ENCODE measurements around the gene DNAH3.
A peak's percentile ranks its signal among the peaks of the same experiment; 100 is the strongest.

The DNAH3 gene

DNA sequence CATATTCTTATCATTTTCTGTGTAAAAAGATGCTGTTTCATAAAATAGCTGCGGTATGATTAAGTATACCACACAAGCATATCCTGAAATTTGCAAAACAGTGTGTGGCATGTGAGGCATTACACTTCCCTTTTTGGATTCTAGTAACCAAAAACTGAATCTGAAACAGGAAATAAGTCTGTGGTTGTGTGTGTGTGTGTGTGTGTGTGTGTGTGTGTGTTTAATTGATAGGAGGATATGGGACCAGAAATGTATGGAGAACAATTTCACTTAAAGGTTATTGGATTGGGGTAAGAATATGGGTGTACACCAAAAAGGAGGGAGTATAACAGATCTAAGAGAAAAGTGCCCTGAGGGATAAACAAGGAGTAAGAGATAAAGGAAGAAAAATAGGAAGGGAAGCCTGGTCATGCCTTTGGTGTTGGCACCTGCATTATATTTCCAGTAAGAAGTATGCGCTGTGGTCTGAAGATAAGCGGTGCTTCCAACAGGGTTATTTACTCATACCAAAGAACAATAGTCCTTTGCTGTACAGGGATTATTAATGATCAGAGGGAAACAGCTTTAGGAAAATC is 246.1 kb downstream of the DNAH3 start:
- peak; percentile 20 for DNase-seq (ENCODE audit: low spot score)

DNA sequence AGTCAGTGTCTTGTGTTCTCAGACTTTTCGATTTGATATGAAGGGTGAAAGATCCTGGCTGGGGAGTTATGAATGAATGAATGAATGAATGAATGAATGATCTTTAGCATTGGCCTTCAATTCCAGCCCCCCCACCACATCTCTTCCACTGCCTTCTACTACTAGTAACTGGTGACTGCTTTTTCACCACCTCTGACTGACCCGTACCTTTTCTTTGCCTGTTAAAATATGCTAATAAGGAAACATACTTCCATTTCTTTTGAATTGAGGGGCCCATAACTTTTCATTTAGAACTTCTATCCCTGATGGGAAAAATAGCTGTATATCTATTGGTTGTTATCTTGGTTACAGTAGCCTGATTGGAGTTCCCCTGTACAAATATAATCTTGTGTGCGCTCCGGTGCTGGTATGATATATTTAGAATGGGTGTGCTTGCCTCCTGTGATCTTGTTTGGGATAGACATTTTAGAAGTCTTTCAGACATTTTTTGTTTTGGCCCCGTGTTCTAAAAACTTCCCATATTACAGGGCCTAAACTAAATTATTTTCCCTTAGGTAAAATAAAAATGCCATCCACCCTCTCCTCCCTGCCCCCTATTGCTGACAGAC is 246.6 kb downstream of the DNAH3 start:
- no peak for DNase-seq (ENCODE audit: low spot score)

DNA sequence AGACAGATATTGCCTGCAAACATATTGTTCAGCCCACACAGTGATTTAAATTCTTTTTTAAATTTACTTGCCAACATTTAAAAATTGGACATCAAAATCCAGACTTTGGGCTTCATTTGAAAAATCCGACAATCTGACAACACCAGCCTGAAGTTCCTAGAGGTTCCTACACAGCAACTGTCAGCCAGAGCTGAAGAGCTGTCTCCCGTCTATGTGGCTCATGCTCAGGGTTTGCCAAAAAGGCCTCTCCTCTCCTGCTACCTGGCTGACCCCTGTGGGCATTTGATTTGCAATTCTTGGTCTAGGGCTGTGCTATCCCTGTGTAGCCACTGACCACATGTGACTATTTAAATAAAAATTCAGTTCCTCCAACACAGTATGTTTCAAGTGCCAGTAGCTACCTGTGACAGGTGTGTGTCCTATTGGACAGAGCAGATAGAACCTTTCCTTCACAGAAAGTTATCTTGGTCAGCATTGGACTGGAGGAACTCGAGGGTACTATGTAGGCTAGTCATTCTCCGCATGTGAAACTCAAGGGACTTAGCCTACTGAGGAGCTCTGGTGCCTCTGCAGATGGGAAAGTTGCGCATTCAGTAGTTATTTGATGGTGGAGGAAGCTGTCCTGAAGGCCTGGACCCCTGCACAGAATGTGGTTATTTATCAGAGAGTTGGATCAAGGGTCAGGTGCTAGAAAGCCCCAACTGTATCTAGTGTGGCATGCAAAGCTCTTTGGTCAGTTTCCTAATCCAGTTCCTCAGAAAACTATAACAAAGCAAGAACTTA is 247.3 kb downstream of the DNAH3 start:
- peak; percentile 5 for DNase-seq (ENCODE audit: low spot score)

DNA sequence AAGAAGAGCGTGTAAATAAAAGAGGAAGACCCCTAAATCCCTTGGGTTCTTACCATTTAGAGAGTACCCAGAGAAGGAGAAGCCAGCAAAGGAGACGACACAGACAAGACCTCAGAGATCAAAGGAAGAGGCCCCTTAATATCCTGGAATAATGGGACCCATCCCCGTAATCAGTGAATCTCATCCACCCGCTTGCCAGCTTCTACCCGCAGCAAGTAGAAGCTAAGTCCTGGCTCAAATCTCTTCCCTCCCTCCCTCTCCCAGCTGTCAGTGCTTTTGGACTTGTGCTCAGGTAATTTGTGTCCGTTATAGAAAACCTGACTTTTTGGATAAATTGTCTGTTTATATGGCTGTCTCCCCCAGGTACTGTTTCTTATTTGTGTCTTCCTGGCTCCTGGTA is 248.2 kb downstream of the DNAH3 start:
- no peak for DNase-seq (ENCODE audit: low spot score)

DNA sequence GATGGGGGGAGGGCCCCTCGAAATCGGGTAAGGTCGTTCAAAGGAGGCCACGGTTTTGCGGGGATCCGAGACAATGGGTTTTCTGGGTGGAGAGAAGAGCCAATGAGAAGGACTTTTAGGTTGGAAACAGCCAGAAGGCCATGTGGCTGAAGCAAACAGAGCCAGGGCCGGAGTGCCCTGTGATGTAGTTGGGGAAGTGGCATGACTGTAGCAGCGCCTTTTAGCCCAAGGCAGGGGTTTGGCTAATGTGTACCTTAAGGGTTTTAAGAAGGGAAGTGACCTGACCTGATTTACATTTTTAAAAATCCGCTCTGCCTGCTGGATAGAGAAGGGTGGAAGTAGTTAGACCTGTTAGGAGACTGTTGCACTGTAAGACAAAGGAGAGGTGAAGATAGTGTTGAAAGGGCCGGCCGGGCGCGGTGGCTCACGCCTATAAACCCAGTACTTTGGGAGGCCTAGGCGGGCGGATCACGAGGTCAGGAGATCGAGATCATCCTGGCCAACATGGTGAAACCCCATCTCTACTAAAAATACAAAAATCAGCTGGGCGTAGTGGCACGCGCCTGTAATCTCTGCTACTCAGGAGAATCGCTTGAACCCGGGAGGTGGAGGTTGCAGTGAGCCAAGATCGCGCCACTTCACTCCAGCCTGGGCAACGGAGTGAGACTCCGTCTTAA is 249.1 kb downstream of the DNAH3 start:
- peak; percentile 49 for DNase-seq (ENCODE audit: low spot score)

DNA sequence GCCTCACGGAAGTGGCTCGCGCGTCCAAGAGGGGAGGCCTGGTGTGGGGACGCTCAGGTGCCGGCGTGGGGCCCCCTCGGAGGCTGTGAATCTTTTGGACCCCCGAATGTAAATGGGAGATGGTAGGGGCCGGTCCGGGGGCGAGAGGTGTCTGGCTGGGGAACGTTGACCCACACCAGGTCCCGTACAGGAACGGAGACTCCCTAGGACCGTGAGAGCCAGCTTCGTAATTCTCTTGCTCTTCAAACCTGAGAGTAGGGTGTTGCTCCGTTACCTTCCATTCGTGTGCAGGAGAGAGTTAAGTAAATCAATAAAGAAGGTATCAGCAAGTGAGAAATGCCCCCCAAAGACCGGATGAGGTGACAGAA is 249.6 kb downstream of the DNAH3 start:
- no peak for DNase-seq (ENCODE audit: low spot score)

DNA sequence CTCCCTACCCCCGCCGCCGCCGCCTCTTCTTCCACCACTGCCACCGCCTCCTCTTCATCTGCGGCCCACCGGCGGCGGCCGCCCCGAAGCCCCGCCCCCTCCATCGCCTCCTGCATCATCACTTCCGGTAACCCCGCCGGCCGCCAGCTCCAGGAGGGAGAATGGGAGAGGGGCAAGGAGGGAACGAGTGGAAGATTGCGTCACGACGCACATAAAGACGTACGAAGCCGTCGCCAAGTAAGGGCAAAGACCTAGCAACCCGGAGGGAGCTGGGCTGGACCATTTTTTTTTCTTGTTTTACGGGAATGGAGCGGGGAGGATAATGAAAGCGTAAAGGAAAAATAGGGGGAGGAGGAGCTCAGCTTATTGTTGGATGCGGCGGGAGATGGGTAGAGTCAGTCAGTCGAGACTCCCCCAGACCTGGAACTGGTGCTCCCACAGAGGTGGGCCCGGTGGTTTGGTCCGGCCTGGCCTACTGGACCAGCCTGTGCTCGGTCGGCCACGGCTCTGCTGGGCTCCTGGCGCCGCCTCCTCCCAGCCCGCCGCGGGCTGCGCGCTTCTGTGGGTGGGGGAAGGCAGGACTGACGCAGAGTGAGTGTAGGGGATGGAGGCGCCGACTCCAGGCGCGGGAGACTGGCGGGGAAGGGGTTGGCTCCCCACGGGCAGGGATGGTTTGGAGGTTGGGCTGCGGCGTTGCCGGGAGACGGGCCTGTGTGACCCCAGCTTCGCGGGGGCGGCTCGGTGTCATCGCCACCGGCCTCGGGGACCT is 250.2 kb downstream of the DNAH3 start, which contains the start of the genes DCUN1D3 and LYRM1:
DCUN1D3 (minus strand) TSS at position 60 of the 769 bp plus-strand sequence. CDS start 37,820 bp downstream, outside the sequence.
LYRM1 (plus strand) TSS at position 473 of the 769 bp plus-strand sequence. CDS start 14,785 bp downstream, outside the sequence.
- DNase-seq (ENCODE audit: low spot score) = peak; percentile 100

DNA sequence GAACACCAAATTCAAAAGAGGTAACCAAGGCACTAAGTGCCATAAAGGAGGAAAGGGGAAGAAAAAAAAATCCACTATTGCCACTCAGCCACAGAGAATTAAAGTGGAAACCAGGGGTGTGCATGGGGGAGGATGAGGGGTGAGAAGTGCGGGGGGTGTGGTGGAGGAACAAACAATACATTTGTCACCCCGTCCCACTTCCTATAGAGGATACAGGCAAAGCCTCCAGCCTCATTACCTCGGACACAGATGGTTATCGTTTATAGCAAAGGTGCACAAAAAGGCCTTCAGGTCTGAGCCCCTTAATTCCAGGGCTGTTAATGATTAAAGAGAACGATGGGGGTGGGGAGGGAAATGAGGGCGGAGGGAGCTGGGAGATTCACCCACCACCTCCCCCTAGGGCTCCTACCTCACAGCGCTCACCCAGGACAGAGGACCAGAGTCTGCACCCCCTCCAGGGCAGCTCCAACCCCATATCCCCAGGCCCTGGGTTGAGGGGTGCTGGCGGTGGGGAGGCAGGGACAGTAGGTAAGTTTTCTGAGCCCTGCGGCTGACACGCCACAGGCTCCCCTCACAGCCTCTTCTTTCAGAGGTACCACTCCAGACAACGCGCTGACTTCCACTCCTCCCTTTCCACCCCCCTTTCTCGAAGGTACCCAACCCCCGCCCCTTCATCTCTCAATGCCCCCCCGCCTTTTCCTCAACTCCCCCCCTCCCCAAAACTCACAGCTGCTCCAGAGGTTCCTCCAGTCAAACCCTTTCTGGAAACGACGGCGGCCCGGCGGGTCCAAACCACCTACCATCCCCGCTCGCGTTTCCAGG is 251.0 kb downstream of the DNAH3 start:
- no peak for DNase-seq (ENCODE audit: low spot score)

DNA sequence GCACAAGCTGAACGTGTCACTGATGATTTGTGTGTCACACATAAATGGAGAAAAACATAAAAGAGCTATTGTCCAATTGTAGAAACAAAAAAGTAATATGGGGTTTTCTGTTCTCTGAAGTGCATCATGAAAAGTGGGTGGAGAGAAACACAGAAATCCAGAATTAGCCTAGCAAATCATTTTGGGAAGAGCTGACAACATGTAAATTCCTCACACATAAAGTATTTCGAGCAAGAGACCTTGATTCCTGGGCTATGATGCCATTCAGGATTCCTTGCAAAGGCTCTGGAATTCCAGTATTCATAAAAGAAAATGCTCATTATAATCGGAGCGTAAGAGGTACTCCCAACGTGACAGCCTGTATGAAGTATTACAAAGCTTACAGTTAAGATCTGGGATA is 251.6 kb downstream of the DNAH3 start:
- DNase-seq (ENCODE audit: low spot score) = no peak

DNA sequence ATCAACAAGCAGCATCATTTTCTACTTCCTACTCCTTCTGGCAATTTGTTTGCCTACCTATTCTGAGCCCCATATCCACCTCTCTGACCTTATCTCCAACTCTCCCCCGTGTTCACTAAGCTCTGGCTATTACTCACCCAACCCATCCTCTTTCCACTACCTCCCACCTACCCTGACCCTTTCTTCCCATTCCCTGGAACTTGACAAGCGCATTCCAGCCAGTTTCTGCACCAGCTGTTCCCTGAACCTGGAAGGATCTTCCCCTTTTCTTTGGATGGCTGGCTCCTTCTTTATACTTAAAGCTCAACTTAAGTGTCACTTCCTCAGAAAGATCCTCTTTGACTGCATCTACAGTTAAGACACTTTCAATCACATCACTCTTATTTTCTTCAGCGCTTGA is 252.7 kb downstream of the DNAH3 start:
- no peak for DNase-seq (ENCODE audit: low spot score)

DNA sequence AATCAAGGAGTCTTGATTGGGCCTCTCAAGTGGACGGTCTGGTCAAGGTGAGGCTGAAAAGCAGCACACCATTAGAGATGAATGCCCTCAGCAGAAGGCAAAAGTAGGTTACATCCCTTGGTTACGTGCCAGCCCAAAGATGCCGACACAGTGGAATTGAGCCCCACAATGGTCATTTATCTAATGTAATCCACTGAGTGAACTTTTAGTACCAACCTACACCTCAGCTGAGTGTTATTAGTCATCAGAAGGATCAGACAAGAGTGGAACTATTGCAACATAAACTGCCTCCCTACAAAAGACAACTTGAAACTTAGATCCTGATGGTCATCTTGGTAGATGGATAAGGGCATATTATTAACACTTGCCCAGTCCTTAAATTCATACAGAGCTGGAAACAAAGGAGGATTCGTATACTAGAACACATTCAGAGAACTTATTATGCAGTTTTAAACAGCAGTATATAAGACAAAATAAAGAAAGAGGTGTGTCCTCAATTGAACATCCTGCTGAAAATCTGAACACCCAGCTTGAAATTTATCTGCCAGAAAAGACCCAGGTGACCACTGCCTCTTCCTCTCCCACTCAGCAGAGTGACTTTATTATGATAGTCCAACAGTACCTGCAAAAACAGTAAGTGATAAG is 253.3 kb downstream of the DNAH3 start:
- DNase-seq (ENCODE audit: low spot score) = no peak

DNA sequence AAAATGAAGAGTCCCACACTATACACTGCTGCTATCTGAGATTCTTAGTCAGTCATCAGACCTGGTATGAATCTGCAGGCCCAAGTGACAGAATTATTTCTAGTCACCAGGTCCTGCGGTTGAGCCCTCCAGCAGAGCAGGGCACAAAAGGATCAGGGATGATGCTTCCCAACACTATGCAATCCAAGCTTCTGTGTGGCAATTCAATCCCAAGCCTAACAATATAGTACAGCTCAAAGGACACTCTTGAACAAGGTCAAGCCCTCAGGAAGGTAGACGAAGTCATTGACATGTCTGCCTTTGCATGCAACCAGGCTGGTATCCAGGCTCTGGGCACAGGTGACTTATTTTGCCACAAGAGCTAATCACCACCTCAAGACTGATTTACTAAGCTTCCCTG is 256.3 kb downstream of the DNAH3 start:
- DNase-seq (ENCODE audit: low spot score) = no peak

DNA sequence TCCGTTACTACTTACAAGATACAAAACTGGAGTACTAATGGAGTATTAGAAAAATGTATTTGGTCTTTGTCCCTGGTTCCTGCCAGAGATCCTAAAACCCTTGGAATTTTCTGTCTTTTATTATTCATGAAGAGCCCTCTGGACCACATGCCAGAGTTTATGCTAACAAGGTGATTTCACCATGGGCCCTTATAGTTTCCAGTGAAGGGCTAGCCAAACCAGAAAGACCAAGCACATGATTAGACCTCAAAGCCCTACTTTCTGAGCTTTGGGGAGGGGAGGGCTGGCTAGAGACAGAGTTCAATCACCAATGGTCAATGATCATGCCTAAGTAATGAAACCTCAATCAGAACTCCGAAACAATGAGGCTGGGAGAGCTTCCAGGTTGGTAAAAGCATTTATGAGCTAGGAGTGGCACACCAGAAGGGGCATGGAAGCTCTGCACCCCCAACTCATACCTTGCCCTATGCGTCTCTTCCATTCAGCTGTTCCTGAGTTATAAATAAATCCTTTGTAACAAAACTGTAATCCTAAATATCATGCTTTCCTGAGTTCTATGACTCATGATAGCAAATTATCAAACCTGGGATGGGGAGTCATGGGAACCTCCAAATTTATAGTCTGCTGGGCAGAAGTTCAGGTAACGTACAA is 260.9 kb downstream of the DNAH3 start:
- no peak for DNase-seq (ENCODE audit: low spot score)

DNA sequence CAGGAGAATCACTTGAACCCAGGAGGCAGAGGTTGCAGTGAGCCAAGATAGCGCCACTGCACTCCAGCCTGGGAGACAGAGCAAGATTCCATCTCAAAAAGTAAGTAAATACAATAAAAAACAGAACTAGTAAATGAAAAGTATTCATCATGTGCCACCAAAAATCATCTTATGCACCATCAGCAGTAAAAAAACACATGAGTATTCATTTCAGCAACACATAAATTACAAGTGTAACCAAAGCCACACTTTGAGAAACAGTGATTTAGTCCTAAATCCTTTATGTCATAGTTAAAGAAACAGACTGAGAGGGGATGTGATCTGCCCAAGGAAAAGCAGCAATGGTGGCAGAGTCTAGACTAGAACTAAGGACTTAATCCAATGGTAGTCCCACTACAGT is 263.4 kb downstream of the DNAH3 start:
- DNase-seq (ENCODE audit: low spot score) = no peak

DNA sequence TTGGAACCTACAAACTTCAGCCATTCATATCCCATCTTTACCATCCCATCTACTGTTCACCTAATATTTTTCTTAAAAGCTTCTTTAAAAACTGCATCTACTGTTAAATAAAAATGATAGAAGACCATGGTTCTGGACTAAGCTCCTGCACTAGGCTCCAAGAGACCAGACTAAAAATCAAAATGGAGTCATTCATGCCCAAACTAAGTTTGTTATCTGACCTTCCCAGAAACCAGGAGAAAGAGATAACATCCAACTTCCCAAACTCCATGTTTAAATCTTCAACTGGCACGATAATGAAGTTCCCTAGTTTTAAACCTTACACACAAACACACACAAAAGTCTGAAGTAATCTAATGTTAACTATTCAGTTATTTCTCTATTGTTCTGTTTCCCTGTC is 264.3 kb downstream of the DNAH3 start:
- no peak for DNase-seq (ENCODE audit: low spot score)

DNA sequence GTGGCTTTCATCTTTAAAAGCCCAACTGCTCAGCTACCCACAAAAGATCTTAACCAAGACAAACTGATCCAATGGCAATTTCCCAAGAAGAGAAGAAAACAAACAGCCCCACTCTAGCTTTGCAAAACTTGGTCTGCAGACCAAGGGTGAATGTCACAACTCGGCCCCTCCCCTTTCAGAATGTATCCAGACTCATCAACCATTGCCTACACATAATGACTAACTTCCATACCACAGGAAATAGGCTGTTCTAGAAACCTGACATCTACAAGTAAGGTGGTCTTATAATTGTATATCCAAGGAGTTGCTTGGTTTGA is 266.4 kb downstream of the DNAH3 start:
- DNase-seq (ENCODE audit: low spot score) = no peak

DNA sequence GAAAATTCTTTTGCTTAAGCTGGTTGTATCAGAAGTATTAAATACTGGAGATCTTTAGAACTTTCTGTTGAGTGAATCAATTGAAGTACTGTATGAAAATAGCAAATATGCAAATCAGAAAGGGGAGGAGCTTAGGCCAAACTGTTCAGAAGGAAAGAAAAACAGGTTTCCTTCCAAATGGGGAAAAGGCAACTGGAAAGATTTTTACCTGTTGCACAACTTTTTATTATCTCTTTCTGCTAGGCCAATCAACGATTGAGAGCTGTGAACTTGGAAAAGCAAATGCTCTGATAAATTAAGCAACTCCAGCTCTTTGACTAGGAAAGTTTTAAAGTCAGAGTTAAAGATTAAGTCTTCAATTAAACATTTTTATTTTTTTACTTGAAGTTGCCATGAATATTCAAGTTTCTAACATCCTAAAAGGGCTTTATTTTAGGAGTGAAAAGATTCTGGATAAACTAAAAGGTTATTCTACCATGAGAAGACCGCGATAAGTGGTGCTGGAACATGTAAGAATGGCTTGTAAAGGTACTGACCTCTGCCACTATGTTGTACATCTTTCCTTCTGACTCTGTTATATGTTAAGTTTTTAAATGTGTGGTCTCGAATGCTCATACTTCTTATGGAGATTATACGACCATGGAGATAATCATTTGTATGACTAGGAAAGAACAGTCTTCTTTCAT is 266.9 kb downstream of the DNAH3 start:
- no peak for DNase-seq (ENCODE audit: low spot score)
